ENCODE data around the gene RPRD1A. TPM values are rescaled to one million over a fixed set of nuclear protein-coding genes. Genes with fewer than 3 reads are reported as not detected.
"Not testable (repeated sequence)": the region's sequence is repeated elsewhere in the genome, so short reads cannot be mapped to it uniquely, and the experiment has no call there.

Gene RPRD1A
- total RNA-seq, 3 donors from 2014 or later: 31.7 to 64.5 (median 38.7) TPM

DNA sequence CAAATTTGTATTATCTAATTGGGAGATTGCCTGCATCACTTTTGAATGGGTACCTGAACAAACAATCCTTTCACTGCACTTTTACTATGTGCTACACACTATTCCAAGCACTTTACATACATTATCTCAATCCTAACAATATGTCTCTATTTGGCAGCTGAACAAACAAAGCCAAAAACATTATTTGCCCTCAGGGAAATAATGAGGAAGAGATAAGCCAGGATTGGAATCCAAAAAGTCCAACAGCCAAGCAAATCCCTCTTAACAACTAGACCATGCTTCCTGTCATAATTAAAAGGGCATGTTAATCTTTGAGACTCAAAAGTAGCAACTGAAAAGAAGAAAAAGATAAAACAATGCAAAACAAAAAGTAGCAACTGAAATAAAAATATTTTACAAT is 32.1 kb downstream of the RPRD1A start:
- intact Hi-C loops (cut with DNase I, micrococcal nuclease): no loop called here
- TF ChIP-seq, protein P1, sequence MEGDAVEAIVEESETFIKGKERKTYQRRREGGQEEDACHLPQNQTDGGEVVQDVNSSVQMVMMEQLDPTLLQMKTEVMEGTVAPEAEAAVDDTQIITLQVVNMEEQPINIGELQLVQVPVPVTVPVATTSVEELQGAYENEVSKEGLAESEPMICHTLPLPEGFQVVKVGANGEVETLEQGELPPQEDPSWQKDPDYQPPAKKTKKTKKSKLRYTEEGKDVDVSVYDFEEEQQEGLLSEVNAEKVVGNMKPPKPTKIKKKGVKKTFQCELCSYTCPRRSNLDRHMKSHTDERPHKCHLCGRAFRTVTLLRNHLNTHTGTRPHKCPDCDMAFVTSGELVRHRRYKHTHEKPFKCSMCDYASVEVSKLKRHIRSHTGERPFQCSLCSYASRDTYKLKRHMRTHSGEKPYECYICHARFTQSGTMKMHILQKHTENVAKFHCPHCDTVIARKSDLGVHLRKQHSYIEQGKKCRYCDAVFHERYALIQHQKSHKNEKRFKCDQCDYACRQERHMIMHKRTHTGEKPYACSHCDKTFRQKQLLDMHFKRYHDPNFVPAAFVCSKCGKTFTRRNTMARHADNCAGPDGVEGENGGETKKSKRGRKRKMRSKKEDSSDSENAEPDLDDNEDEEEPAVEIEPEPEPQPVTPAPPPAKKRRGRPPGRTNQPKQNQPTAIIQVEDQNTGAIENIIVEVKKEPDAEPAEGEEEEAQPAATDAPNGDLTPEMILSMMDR (IDR thresholded peaks at IDR 0.05): no peak

DNA sequence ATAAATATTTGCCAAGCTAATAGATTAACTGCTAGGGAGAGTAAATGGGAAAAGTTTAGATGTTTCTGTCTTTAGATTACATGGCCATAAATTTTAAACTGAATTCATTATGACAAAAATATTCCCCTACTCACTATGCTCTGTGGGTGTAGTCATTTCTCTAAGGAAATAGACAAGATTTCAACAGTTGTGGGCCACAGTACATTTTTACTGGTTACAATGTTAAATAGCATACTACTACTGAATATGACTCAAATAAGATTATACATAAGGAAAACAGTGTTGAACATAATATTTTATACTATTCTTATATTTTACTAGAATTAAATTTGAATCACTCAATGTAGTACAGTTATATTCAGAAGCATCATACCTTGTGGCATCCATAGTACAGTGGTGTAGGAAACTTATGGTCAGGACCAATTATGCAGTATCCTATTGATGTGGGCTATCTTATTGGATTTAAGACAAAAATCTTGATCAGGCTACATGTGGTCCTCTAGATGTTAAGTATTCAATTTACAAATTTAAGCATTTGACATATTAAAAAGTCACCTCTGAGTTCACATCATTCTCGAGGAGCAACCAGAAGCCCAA is 33.0 kb downstream of the RPRD1A start:
- no peaks in the 10 kb centered on the region for H3K36me3 ChIP-seq (ENCODE audit: low read depth)
- intact Hi-C loops (cut with DNase I, micrococcal nuclease): no loop called here
- H3K4me1 ChIP-seq (ENCODE audit: low read depth): no peaks in the 10 kb centered on the region
- ATAC-seq (no peak), DNase-seq (no peak)
- TF ChIP-seq, protein P1 (IDR thresholded peaks at IDR 0.05): no peak
- H3K9me3 ChIP-seq: peaks cover 19% of the 10 kb centered on the region
- H3K4me3 ChIP-seq: no peak overlapping the region

More for the DNA sequence above, 32.1 kb downstream of the RPRD1A start:
- no peak overlapping the region for H3K4me3 ChIP-seq
- DNase-seq (no peak), ATAC-seq (no peak)
- no peaks in the 10 kb centered on the region for H3K4me1 ChIP-seq (ENCODE audit: low read depth)
- peaks cover 19% of the 10 kb centered on the region for H3K9me3 ChIP-seq
- H3K36me3 ChIP-seq (ENCODE audit: low read depth): no peaks in the 10 kb centered on the region

DNA sequence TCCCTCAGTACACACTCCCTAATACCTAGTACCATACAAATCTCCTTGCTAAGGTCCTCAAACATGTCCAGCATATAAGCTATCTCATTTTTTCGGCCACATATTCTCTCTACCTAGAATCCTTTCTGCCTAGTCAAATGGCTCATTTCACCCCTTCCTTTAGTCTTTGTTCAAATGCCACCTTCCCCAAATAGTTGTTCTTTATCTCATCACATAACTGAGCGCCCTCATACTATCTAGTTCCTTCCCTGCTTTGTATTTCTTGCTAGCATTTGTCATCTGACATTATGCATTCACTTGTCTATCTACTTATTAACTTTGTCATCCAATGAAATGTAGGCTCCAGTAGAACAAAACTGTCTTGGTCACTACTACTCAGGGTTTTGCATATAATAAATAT is 35.5 kb downstream of the RPRD1A start:
- TF ChIP-seq, protein P1 (IDR thresholded peaks at IDR 0.05): no peak
- no peak for DNase-seq
- no peak overlapping the region for H3K4me3 ChIP-seq
- H3K4me1 ChIP-seq (ENCODE audit: low read depth): no peaks in the 10 kb centered on the region
- no peak for ATAC-seq
- intact Hi-C loops (cut with DNase I, micrococcal nuclease): no loop called here
- no peaks in the 10 kb centered on the region for H3K9me3 ChIP-seq
- no peaks in the 10 kb centered on the region for H3K36me3 ChIP-seq (ENCODE audit: low read depth)

DNA sequence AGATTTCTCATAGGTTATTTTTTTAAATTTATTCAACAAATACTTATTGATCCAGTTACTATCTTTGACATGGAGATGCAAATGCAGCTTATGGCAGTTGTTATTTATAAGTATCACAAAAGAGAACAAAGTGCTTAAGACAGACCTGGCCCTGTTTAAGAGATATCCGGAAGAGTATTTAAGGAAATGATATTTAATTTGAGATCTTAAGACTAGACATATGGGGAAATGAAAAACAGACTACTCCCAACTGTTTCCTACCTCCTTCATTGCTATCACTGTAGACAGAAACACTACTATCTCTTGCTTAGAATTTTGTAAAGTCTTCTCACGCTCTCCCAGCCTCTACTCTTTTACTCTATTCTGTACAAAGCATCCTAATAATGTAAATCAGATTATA is 36.0 kb downstream of the RPRD1A start:
- no peak for ATAC-seq
- TF ChIP-seq, protein P1 (IDR thresholded peaks at IDR 0.05): no peak
- no peaks in the 10 kb centered on the region for H3K4me1 ChIP-seq (ENCODE audit: low read depth)
- no peaks in the 10 kb centered on the region for H3K9me3 ChIP-seq
- intact Hi-C loops (cut with DNase I, micrococcal nuclease): no loop called here
- DNase-seq: no peak
- no peak overlapping the region for H3K4me3 ChIP-seq
- no peaks in the 10 kb centered on the region for H3K36me3 ChIP-seq (ENCODE audit: low read depth)

DNA sequence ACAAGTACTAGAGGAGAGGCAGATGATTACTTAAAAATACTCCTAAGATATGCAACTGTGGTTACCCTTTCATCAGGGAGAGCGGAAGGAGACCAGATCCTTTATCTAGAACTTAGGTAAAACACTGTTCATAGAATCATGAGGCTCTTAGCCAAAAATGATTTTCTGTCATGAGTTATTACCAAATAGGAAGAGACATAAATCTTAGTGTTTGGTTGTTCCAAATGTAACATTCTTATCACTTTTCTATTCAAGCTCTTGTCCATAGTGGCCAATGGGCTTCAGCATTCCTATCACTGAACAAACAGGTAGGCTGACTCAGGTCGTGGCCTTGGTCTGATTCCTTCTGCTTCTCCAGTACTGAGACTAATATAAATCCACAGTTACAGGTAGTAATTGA is 38.5 kb downstream of the RPRD1A start:
- TF ChIP-seq, protein P1 (IDR thresholded peaks at IDR 0.05): no peak
- Histone ChIP-seq H3K4me3 (no peak overlapping the region), H3K4me1 (ENCODE audit: low read depth) (no peaks in the 10 kb centered on the region), H3K9me3 (no peaks in the 10 kb centered on the region), H3K36me3 (ENCODE audit: low read depth) (no peaks in the 10 kb centered on the region)
- no peak for DNase-seq
- ATAC-seq: no peak
- intact Hi-C loops (cut with DNase I, micrococcal nuclease): no loop called here

DNA sequence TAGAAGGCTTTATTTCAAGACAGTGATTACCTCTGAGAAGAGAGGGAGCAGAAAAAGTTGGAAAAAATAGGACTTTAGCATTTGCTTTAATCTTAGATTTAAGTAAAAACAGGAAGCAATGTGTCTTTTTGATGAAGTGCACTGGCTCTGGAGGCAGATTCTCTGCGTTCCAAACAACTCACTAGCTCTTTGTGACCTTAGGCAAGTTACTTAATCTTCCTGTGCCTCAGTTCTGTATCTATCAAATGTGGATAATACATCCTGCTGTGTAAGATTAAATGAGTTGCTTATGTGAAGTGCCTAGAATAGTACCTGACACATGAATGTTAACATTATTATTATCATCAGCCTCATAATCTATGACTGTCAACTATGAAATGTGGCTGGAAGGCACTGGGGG is 42.3 kb downstream of the RPRD1A start:
- no peak for DNase-seq
- Histone ChIP-seq H3K4me3 (no peak overlapping the region), H3K4me1 (ENCODE audit: low read depth) (no peaks in the 10 kb centered on the region), H3K9me3 (no peaks in the 10 kb centered on the region), H3K36me3 (ENCODE audit: low read depth) (no peaks in the 10 kb centered on the region)
- intact Hi-C loops (cut with DNase I, micrococcal nuclease): no loop called here
- ATAC-seq: no peak
- TF ChIP-seq, protein P1 (IDR thresholded peaks at IDR 0.05): no peak

DNA sequence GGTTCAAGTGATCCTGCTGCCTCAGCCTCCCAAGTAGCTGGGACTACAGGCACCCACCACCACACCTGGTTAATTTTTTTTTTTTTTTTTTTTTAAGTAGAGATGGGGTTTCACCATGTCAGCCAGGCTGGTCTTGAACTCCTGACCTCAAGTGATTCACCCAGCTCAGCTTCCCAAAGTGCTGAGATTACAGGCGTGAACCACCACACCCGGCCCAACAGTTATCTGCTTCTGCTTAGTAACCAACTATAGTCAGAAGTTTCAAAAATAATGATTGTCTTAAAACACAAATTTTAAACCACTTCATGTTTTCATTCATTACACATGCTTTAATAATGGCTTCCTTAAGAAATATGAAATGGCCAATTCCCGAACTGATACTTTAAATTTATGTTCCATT is 43.1 kb downstream of the RPRD1A start:
- H3K36me3 ChIP-seq (ENCODE audit: low read depth); H3K4me3 ChIP-seq; DNase-seq; H3K4me1 ChIP-seq (ENCODE audit: low read depth); ATAC-seq; H3K9me3 ChIP-seq: not testable (repeated sequence)
- intact Hi-C loops (cut with DNase I, micrococcal nuclease): loop anchor here in 1 of 2 donors (5.0 kb wide), 1 partner anchor 263 kb away; no protein-coding TSS in a partner anchor
